GM18507 (cell line): ENCODE data around the gene ZNF200.
"Not testable (repeated sequence)": the region's sequence is repeated elsewhere in the genome, so short reads cannot be mapped to it uniquely, and the experiment has no call there.

Experiments used
- DNase-seq: peaks from one replicate; pipeline ENCODE4 v3.0.0; 2011; ENCODE audit warnings: low read depth; ENCODE audit not compliant: insufficient read length; ENCODE audit errors: extremely low spot score
- FAIRE-seq: peaks from 2 replicates; lab custom pipeline; 2011; peaks lifted over from hg19 to GRCh38; lab: Jason Lieb, UNC

The ZNF200 gene

DNA sequence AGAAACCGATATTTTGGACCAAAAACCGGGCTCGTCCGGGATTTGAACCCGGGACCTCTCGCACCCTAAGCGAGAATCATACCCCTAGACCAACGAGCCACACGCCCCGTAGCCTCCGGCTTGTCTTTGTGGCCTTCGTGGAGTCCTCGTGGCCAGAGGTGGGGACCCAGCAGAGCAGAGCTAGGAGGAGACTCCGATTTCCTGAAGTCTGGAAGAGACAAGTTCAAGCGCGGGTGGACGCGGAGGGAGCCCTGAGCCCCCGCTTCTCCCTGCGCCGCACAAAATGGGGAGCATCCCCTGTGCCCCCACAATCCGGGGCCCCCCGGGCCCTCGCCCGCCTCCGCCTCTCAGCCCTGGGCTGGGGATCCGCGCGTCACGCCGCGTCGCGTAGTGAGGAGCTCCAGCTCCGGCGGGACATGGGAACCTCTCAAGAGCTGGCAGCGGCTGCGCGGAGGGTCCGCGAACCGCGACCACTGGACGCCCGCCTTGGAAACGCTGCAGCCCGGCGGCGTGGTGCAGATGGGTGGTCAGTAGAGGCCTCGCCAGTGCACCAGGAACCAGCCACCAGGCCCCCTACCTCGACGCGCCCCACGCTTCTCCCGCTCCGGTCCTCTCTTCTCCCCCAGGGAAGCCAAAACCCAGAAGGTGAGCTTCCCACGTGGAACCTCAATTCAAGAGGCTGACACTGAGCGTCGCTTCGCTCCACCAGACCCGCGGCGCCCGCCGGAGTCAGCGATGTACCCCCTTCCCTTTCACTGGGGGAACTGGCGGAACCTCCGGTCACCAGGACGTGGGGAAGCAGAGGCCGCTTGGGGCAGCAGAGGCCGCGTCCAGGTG is 52.1 kb downstream of the ZNF200 start:
- DNase-seq (no peak), FAIRE-seq (no peak)

DNA sequence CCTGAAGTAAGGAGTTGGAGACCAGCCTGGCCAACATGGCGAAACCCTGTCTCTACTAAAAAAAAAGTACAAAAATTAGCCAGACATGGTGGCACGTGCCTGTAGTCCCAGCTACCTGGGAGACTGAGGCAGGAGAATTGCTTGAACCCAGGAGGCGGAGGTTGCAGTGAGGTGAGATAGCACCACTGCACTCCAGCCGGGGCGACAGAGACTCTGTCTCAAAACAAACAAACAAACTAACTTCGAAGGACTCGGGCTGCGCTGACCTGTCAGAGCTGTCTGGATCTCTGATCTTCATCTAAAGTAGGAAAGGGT is 52.7 kb downstream of the ZNF200 start:
- FAIRE-seq, DNase-seq: not testable (repeated sequence)

DNA sequence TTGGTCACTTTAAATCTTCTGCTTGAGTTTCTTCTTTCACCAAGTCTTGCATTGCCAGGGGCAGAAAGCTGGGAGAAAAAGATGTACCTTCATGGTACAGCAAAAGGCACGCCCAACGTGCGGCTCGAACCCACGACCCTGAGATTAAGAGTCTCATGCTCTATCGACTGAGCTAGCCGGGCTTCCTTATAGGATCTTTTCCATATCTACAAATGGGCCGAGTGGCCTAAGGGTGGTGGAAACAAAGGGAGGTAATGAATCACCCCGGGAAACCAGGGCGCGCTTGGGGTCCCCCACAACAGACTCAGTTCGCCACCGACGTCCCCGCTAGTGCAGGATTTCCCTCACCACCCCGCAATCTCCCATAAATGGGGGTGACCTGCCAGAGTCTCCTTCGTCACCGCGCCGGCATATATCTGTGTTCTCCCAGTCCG is 54.5 kb downstream of the ZNF200 start:
- FAIRE-seq: no peak
- DNase-seq: no peak

DNA sequence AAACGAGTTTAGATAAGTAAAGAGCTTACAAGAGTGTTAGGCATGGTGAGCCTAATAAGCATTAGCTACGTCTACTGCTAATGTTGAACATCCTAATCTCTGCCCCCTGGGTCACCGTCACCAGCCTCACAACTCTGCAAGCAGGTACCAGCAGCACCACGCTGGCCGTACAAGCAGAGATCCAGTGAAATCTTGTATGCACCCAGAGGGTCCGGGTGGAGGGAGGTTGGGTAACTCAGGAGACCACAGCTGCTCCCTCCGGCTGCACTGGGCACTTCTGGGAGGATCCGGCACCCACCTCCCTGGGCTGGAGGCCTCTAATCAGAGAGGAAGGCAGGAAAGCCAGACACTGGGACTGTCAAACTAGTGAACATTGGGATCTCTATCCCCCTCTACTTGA is 55.3 kb downstream of the ZNF200 start:
- FAIRE-seq (no peak), DNase-seq (no peak)

DNA sequence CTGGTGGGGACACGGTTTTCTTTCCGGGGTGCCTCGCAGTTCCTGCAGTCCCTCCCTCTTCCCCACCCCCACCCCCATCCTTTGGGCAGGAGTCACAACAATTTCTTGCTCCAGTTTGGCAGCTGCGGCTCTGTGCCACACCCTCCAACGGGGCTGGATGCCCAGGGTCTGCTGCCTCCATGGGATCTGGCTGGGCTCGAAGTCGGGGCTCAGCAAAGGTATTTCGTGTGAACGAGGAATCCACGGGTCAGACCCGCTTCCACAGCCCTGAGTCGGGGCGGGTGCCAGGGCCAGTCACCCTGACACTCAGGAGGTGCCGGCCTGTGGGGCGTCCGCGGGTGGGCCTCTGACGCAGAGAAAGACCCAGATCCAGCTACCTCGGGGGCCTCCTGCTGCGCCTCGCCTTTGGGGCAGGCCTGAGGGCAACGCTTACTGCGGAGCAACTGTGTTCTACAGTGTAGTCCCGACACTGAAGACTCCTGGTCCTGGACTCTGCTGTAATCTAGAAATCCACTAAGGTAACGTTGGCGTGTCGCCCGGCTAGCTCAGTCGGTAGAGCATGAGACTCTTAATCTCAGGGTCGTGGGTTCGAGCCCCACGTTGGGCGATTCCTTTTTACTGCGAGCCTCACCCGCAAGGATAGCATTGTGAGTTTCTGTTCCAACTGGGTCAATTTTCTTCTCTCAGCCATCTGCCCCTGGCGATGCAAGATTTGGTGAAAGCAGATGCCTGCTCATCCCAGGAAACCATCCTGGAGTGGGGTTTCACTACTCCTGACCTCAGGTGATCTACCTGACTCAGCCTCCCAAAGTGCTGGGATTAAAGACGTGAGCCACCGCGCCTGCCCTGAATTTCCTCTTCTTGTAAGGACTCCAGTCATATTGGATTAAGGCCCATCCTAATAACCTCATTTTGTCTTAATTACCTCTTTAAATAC is 59.5 kb downstream of the ZNF200 start:
- no peak for FAIRE-seq
- DNase-seq: no peak

DNA sequence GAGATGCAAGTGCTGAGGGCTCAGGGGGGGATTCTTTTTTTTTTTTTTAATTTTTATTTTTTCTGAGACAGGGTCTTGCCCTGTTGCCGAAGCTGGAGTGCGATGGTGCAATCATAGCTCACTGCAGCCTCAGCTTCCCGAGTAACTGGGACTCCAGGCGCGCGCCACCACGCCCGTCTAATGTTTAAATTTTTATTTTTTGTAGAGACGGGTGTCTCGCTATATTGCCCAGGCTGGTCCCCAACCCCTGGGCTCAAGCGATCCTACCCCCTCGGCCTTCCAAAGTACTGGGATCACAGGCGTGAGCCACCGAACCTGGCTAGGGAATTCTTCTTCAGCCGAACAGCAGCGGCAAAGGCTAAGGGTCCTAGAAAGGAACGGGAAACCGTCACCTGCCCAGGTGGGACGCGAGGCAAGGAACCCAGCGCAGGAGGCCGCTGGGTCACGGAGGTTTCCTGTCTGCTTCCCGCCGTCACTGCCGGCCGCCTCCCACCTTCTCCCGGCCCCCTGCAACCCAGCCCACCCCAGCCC is 60.3 kb downstream of the ZNF200 start:
- DNase-seq (no peak), FAIRE-seq (no peak)

DNA sequence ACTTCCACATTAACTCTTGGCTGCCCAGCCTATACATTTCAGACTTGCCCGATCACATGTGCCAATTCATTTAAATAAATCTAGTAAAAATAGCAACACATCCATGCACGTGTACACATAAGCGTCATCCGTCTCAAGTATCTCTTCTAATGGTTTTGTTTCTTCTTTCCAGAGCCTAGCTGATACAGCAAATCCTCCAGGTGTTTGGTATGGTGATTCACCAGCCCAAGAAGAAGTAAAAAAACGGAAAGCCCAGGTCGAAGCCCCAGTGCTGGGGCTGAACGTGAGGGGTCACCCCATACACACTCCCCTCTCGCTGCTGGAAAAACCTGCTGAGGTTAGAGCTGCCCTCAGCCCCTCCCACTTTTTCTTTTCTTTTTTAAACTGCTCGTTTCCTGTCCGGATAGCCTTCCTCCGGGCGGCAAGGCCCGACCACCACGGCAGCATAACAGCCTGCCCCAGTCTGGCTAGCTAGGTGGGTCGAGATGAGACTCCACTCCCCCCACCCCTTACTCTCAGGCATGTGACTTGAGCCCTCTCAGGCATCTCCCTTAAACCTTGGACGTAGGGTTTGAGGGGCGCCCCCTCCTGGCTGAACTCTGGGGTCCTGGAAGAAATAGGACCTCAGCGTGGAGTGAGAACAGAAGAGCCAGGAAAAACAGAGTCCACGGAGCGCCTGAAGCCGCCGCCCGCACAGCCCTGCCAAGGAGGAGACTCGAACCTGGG is 60.9 kb downstream of the ZNF200 start:
- DNase-seq: no peak
- FAIRE-seq: peak; percentile 64
